Iris pigment epithelial cell (primary cell): ENCODE measurements around the gene GFPT2.
A peak's percentile ranks its signal among the peaks of the same experiment; 100 is the strongest.

Source experiments
- DNase-seq: peaks from one replicate; pipeline ENCODE4 v3.0.0-alpha.2; 2011; ENCODE audit warnings: low read depth

The GFPT2 gene

GRCh38 chr5:180281706-180282105, 71.4 kb downstream of the GFPT2 start:
- no peak for DNase-seq

GRCh38 chr5:180274695-180275094, 78.4 kb downstream of the GFPT2 start:
- no peak for DNase-seq

GRCh38 chr5:180271221-180271620, 81.9 kb downstream of the GFPT2 start:
- no peak for DNase-seq

- peak; percentile 5 for DNase-seq
Observed at GRCh38 chr5:180259260-180259611, 93.9 kb downstream of the GFPT2 start.

- DNase-seq = no peak
Observed at GRCh38 chr5:180253036-180253824, 99.9 kb downstream of the GFPT2 start.

- DNase-seq = no peak
Observed at GRCh38 chr5:180251887-180252286, 101.2 kb downstream of the GFPT2 start.

- no peak for DNase-seq
Observed at GRCh38 chr5:180251141-180251540, 102.0 kb downstream of the GFPT2 start.
